ENCODE measurements around the gene ADAM19.
A peak's percentile ranks its signal among the peaks of the same experiment; 100 is the strongest.

The ADAM19 gene

GRCh38 chr5:157478726-157479125 is 96.8 kb downstream of the ADAM19 start:
- TF ChIP-seq, protein P1, sequence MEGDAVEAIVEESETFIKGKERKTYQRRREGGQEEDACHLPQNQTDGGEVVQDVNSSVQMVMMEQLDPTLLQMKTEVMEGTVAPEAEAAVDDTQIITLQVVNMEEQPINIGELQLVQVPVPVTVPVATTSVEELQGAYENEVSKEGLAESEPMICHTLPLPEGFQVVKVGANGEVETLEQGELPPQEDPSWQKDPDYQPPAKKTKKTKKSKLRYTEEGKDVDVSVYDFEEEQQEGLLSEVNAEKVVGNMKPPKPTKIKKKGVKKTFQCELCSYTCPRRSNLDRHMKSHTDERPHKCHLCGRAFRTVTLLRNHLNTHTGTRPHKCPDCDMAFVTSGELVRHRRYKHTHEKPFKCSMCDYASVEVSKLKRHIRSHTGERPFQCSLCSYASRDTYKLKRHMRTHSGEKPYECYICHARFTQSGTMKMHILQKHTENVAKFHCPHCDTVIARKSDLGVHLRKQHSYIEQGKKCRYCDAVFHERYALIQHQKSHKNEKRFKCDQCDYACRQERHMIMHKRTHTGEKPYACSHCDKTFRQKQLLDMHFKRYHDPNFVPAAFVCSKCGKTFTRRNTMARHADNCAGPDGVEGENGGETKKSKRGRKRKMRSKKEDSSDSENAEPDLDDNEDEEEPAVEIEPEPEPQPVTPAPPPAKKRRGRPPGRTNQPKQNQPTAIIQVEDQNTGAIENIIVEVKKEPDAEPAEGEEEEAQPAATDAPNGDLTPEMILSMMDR (IDR thresholded peaks at IDR 0.05; ENCODE audit: borderline replicate concordance, extremely low read depth, low read length, poor library complexity, severe bottlenecking), result no peak
- no peak for TF ChIP-seq EZH2 (IDR thresholded peaks at IDR 0.05; ENCODE audit: borderline replicate concordance, low read depth, low read length, severe bottlenecking)
- Histone ChIP-seq H4K20me1 (ENCODE audit: insufficient read depth, low read length) (no peaks in the 10 kb centered on the region), H3K79me2 (ENCODE audit: insufficient read depth, low read length) (no peaks in the 10 kb centered on the region), H3K36me3 (ENCODE audit: insufficient read depth, low read length) (peaks cover 5% of the 10 kb centered on the region; the same call in 1 of the 2 replicates), H3K4me2 (ENCODE audit: insufficient read depth, low read length) (no peak overlapping the region), H2AFZ (ENCODE audit: low read depth, low read length) (no peak overlapping the region), H3K4me3 (ENCODE audit: low read depth in 1 of 2, low read length in 2 of 2) (no peak overlapping the region), H3K9ac (ENCODE audit: low read depth, low read length) (no peak overlapping the region), H3K4me1 (ENCODE audit: insufficient read depth, low read length) (no peaks in the 10 kb centered on the region), H3K27me3 (ENCODE audit: insufficient read depth, low read length, poor library complexity) (no peaks in the 10 kb centered on the region), H3K27ac (ENCODE audit: low read length) (no peak overlapping the region), H3K9me3 (ENCODE audit: insufficient read depth, low read length, severe bottlenecking) (no peaks in the 10 kb centered on the region)
- ATAC-seq (ENCODE audit: insufficient read depth, low read depth), result no peak
- no peak for DNase-seq

DNA sequence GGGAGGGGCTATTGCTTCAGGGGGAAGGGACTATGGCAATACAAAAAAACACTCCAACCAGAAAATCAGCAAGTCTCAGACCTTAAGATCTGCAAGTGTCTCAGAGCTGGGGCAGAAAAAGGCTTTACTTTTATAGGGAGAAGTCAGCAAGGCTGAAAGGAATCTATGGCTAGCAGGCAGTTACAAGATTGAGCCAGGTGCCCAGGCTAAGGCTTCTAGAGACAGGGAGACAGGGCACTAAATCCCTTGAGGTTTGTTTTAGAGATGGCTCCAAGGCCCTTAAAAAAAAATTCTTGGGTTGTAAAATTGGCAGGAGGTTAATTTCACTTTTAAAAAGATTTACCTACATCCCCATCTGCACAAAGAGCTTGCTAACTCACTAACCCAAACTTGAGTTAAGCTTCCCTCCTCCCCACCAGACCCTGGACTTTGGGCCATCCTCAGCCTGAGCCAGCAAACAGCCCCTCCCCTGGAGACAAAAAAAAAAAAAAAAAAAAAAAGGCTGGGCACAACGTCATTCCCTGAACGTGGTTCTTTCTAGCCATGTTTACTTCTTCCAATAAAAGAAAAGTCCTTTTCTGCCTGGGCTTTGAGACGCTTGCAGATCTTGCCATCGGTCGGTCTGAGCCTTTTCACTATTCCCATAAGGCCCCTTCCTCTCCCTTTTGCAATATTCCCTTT is 97.6 kb downstream of the ADAM19 start:
- ATAC-seq (ENCODE audit: insufficient read depth, low read depth), result no peak
- TF ChIP-seq, protein P1 (IDR thresholded peaks at IDR 0.05; ENCODE audit: borderline replicate concordance, extremely low read depth, low read length, poor library complexity, severe bottlenecking), result no peak
- TF ChIP-seq EZH2 (IDR thresholded peaks at IDR 0.05; ENCODE audit: borderline replicate concordance, low read depth, low read length, severe bottlenecking), result no peak
- Histone ChIP-seq H3K9ac (ENCODE audit: low read depth, low read length) (no peak overlapping the region), H3K4me2 (ENCODE audit: insufficient read depth, low read length) (no peak overlapping the region), H3K27me3 (ENCODE audit: insufficient read depth, low read length, poor library complexity) (no peaks in the 10 kb centered on the region), H4K20me1 (ENCODE audit: insufficient read depth, low read length) (no peaks in the 10 kb centered on the region), H3K36me3 (ENCODE audit: insufficient read depth, low read length) (peaks cover 5% of the 10 kb centered on the region; the same call in 1 of the 2 replicates), H3K9me3 (ENCODE audit: insufficient read depth, low read length, severe bottlenecking) (no peaks in the 10 kb centered on the region), H3K4me3 (ENCODE audit: low read depth in 1 of 2, low read length in 2 of 2) (no peak overlapping the region), H3K27ac (ENCODE audit: low read length) (no peak overlapping the region), H3K79me2 (ENCODE audit: insufficient read depth, low read length) (no peaks in the 10 kb centered on the region), H2AFZ (ENCODE audit: low read depth, low read length) (no peak overlapping the region), H3K4me1 (ENCODE audit: insufficient read depth, low read length) (no peaks in the 10 kb centered on the region)
- DNase-seq, result no peak

GRCh38 chr5:157476702-157477408 is 98.7 kb downstream of the ADAM19 start:
- Histone ChIP-seq H3K4me1 (ENCODE audit: insufficient read depth, low read length) (no peaks in the 10 kb centered on the region), H3K4me2 (ENCODE audit: insufficient read depth, low read length) (no peak overlapping the region), H3K27me3 (ENCODE audit: insufficient read depth, low read length, poor library complexity) (no peaks in the 10 kb centered on the region), H3K36me3 (ENCODE audit: insufficient read depth, low read length) (peaks cover 5% of the 10 kb centered on the region; the same call in 1 of the 2 replicates), H2AFZ (ENCODE audit: low read depth, low read length) (no peak overlapping the region), H4K20me1 (ENCODE audit: insufficient read depth, low read length) (no peaks in the 10 kb centered on the region), H3K4me3 (ENCODE audit: low read depth in 1 of 2, low read length in 2 of 2) (no peak overlapping the region), H3K9ac (ENCODE audit: low read depth, low read length) (no peak overlapping the region), H3K27ac (ENCODE audit: low read length) (no peak overlapping the region), H3K79me2 (ENCODE audit: insufficient read depth, low read length) (no peaks in the 10 kb centered on the region), H3K9me3 (ENCODE audit: insufficient read depth, low read length, severe bottlenecking) (no peaks in the 10 kb centered on the region)
- TF ChIP-seq, protein P1 (IDR thresholded peaks at IDR 0.05; ENCODE audit: borderline replicate concordance, extremely low read depth, low read length, poor library complexity, severe bottlenecking), result peak; percentile 80
- TF ChIP-seq EZH2 (IDR thresholded peaks at IDR 0.05; ENCODE audit: borderline replicate concordance, low read depth, low read length, severe bottlenecking), result no peak
- peak; percentile 80 for ATAC-seq (ENCODE audit: insufficient read depth, low read depth)
- peak; percentile 32 for DNase-seq

All from DND-41 (cell line).